B cell (primary cell): ENCODE data around the gene SPAG6. TPM values are rescaled to one million over a fixed set of nuclear protein-coding genes. Genes with fewer than 3 reads are reported as not detected.

Experiments used
- ATAC-seq: fragments of 200-7000 bp; cut with Tn5 transposase; one replicate; pipeline ENCODE4 v1.10.0; 2021; ENCODE audit warnings: low read depth, mild to moderate bottlenecking, moderate number of reproducible peaks, moderate library complexity
- CTCF ChIA-PET: fragments of 350-600 bp; sonication (Branson Sonifier 250); formaldehyde crosslinking; loops from one replicate; lab custom pipeline; 2021; ENCODE audit warnings: antibody characterized with exemption, inconsistent platforms; lab: Charles Lee
- POLR2A ChIA-PET: fragments of 350-600 bp; sonication (Branson Sonifier 250); formaldehyde crosslinking; loops from one replicate; lab custom pipeline; 2021; ENCODE audit warnings: antibody characterized with exemption; lab: Charles Lee
- DNase-seq: peaks from one replicate; pipeline ENCODE4 v3.0.0; 2013
- H2AFZ ChIP-seq: 2 replicates; pipeline ENCODE4 v1.6.1; 2012; ENCODE audit warnings: mild to moderate bottlenecking, low read depth, low read length; ENCODE audit not compliant: insufficient read depth, poor library complexity, severe bottlenecking
- H3K27ac ChIP-seq, 2 donors: 1 replicate in 1 of 2; 2 replicates in 1 of 2; pipeline ENCODE4 v1.5.1; 2012 to 2013; ENCODE audit warnings: low read length in 2 of 2, mild to moderate bottlenecking in 2 of 2, moderate library complexity in 1 of 2
- H3K27me3 ChIP-seq, 4 experiments: fragments of 200-600 bp in 1 of 4; sonication (generic) in 1 of 4; replicated peaks in 1 of 4; 1 replicate in 2 of 4; 2 replicates in 2 of 4; pipeline versions ENCODE4 v1.6.1 to v1.7.0; 2013 to 2016; ENCODE audit warnings: low read length in 3 of 4, mild to moderate bottlenecking in 2 of 4, mixed read lengths in 1 of 4, moderate library complexity in 1 of 4; ENCODE audit not compliant: insufficient read depth in 4 of 4, control insufficient read depth in 3 of 4; ENCODE audit errors: control extremely low read depth in 1 of 4
- H3K36me3 ChIP-seq, 2 experiments: replicated peaks in 1 of 2; 1 replicate in 1 of 2; 2 replicates in 1 of 2; pipeline versions ENCODE4 v1.6.1 to v1.7.1; 2013; ENCODE audit warnings: low read length in 1 of 2; ENCODE audit not compliant: insufficient read depth in 2 of 2, control insufficient read depth in 1 of 2; ENCODE audit errors: control extremely low read depth in 1 of 2, extremely low read depth in 1 of 2
- H3K4me1 ChIP-seq, 2 donors: fragments of 200-600 bp in 1 of 2; sonication (generic) in 1 of 2; 1 replicate in 1 of 2; 2 replicates in 1 of 2; pipeline versions ENCODE4 v1.5.1 to v1.6.1; 2013 to 2017; ENCODE audit warnings: low read length in 2 of 2; ENCODE audit not compliant: control insufficient read depth in 2 of 2, insufficient read depth in 2 of 2
- H3K4me2 ChIP-seq: replicated peaks from 2 replicates; pipeline ENCODE3; 2012; ENCODE audit warnings: mild to moderate bottlenecking, low read depth, low read length; ENCODE audit not compliant: poor library complexity, severe bottlenecking
- H3K4me3 ChIP-seq, 5 experiments: fragments of 200-600 bp in 1 of 5; sonication (generic) in 1 of 5; 1 replicate in 3 of 5; 2 replicates in 2 of 5; pipeline versions ENCODE4 v1.5.1 to v1.7.0; 2011 to 2016; ENCODE audit warnings: low read length in 4 of 5, mild to moderate bottlenecking in 4 of 5, low read depth in 2 of 5, control low read depth in 1 of 5, moderate library complexity in 1 of 5; ENCODE audit not compliant: insufficient read depth in 1 of 5; ENCODE audit errors: control extremely low read depth in 1 of 5, extremely low read depth in 1 of 5
- H3K79me2 ChIP-seq: fragments of 200-600 bp; sonication (generic); one replicate; pipeline ENCODE4 v1.6.0; 2016; ENCODE audit warnings: low read length; ENCODE audit not compliant: control insufficient read depth, insufficient read depth
- H3K9ac ChIP-seq: fragments of 200-600 bp; sonication (generic); 2 replicates; pipeline ENCODE4 v1.6.1; 2017; ENCODE audit warnings: mild to moderate bottlenecking, low read length, moderate library complexity
- H3K9me3 ChIP-seq, 3 donors: one replicate each; pipeline versions ENCODE4 v1.6.1 to v1.7.1; 2013; ENCODE audit warnings: low read length in 2 of 3; ENCODE audit not compliant: control insufficient read depth in 2 of 3, insufficient read depth in 1 of 3; ENCODE audit errors: control extremely low read depth in 1 of 3
- H4K20me1 ChIP-seq: 2 replicates; pipeline ENCODE4 v1.6.0; 2012; ENCODE audit warnings: mild to moderate bottlenecking, low read length; ENCODE audit not compliant: insufficient read depth, control insufficient read depth, poor library complexity, severe bottlenecking
- H3K27ac Mint-ChIP-seq: one replicate; pipeline ENCODE4 v1.8.0; 2021; ENCODE audit warnings: mixed read lengths
- H3K27me3 Mint-ChIP-seq: one replicate; pipeline ENCODE4 v1.8.0; 2021; ENCODE audit warnings: mixed read lengths
- H3K4me1 Mint-ChIP-seq: one replicate; pipeline ENCODE4 v1.8.0; 2021; ENCODE audit warnings: mixed read lengths
- H3K4me3 Mint-ChIP-seq: one replicate; pipeline ENCODE4 v1.8.0; 2021; ENCODE audit warnings: mixed read lengths
- H3K9me3 Mint-ChIP-seq: one replicate; pipeline ENCODE4 v1.8.0; 2022; ENCODE audit warnings: mixed read lengths; ENCODE audit not compliant: insufficient read depth
- EZH2 ChIP-seq: IDR thresholded peaks from 2 replicates; pipeline ENCODE4 v1.6.1; 2012; ENCODE audit warnings: borderline replicate concordance, low read depth, mild to moderate bottlenecking, moderate library complexity, low read length; ENCODE audit not compliant: insufficient read depth, poor library complexity, severe bottlenecking
- WGBS: methylation state at CpG from one replicate; pipeline ENCODE4 v1.1.5; 2013; ENCODE audit warnings: missing lambda C conversion rate; ENCODE audit not compliant: insufficient coverage; 5-methylcytosine and 5-hydroxymethylcytosine counted together
- intact Hi-C: fragments of 100-400 bp; cut with micrococcal nuclease; formaldehyde crosslinking; loops from one replicate; pipeline ENCODE4 v1.10.0; 2022
- polyA plus RNA-seq: library from polyadenylated mRNA; depleted of rRNA; stranded (reverse); fragments of >200 nt; gene quantifications from 2 replicates; pipeline ENCODE4 v1.2.3, GENCODE V29; 2012
- total RNA-seq, 2 donors: library from RNA; stranded (reverse); fragments of 120-200 nt in 1 of 2; gene quantifications; 1 replicate in 1 of 2; 2 replicates in 1 of 2; pipeline versions ENCODE4 v1.2.3 to v1.2.4, GENCODE V29; 2013 to 2022
- TF ChIP-seq, protein P1 (sequence below): fragments of 200-600 bp; IDR thresholded peaks from one replicate; pipeline ENCODE4 v1.8.0; 2022; ENCODE audit warnings: antibody characterized with exemption, mild to moderate bottlenecking

SPAG6 gene
- total and polyA plus RNA-seq, 2 donors (not counting 1 experiment from before 2014, with no cell fraction given), result not detected

- Mint-ChIP-seq H3K9me3 (no peaks in the 10 kb centered on the region), H3K4me3 (no peak overlapping the region), H3K27me3 (peaks cover 44% of the 10 kb centered on the region), H3K27ac (no peak overlapping the region), H3K4me1 (peaks cover 33% of the 10 kb centered on the region)
- no peak overlapping the region for H3K4me3 ChIP-seq
- H3K9me3 ChIP-seq, result peaks cover 3 to 33% (median 7%) of the 10 kb centered on the region in 3 donors
- H3K36me3 ChIP-seq, result no peaks in the 10 kb centered on the region
- TF ChIP-seq, protein P1, sequence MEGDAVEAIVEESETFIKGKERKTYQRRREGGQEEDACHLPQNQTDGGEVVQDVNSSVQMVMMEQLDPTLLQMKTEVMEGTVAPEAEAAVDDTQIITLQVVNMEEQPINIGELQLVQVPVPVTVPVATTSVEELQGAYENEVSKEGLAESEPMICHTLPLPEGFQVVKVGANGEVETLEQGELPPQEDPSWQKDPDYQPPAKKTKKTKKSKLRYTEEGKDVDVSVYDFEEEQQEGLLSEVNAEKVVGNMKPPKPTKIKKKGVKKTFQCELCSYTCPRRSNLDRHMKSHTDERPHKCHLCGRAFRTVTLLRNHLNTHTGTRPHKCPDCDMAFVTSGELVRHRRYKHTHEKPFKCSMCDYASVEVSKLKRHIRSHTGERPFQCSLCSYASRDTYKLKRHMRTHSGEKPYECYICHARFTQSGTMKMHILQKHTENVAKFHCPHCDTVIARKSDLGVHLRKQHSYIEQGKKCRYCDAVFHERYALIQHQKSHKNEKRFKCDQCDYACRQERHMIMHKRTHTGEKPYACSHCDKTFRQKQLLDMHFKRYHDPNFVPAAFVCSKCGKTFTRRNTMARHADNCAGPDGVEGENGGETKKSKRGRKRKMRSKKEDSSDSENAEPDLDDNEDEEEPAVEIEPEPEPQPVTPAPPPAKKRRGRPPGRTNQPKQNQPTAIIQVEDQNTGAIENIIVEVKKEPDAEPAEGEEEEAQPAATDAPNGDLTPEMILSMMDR, result no peak
- no peak for TF ChIP-seq EZH2
- H3K4me2 ChIP-seq, result no peak overlapping the region
- no peaks in the 10 kb centered on the region for H4K20me1 ChIP-seq
- H3K27ac ChIP-seq, result no peak overlapping the region
- WGBS, result no CpG with 5 or more reads among the region's 9 CpGs
- intact Hi-C loops, result loop anchor here (2.0 kb wide), 1 partner anchor 814 kb away; the partner anchor contains the start of gene SKIDA1
- peaks cover 51 to 67% of the 10 kb centered on the region in 2 donors for H3K4me1 ChIP-seq
- CTCF ChIA-PET, result interaction anchor here (0.6 to 2.4 kb wide), 5 partner anchors 12 to 842 kb away, joined by 3 to 8 read pairs (median 4); no protein-coding TSS in a partner anchor
- peaks cover 8 to 72% (median 59%) of the 10 kb centered on the region in 4 experiments for H3K27me3 ChIP-seq
- H3K79me2 ChIP-seq, result no peaks in the 10 kb centered on the region
- no peak overlapping the region for H3K9ac ChIP-seq
- ATAC-seq (no peak), DNase-seq (peak; percentile 43)
- H2AFZ ChIP-seq, result no peak overlapping the region
- POLR2A ChIA-PET, result interaction anchor here (0.9 to 3.3 kb wide), 3 partner anchors 15 to 810 kb away, joined by 3 to 28 read pairs (median 3); partner anchors contain the start of gene BMI1
Measured at GRCh38 chr10:22338185-22338900, 7.0 kb upstream of the SPAG6 start.

DNA sequence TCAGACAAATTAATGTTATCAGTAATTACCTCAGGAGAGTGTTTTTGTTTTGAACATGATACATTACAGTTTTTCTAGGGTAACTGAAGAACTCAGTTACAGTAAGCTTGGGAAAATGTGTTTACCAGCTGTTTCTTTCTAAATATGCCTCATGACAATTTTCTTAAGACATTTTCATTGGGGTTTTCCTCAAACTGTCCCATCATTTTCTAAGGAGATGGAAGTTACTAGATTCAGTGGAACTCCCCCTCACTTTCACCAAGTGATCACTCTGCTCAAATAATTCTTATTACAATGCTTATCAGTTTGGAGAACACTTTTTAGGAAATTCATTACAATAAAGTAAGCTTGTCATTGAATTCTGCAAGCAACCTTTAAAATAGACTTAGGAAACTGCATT lies 6.4 kb upstream of the SPAG6 start:
- Histone ChIP-seq H3K79me2 (no peaks in the 10 kb centered on the region), H3K9me3 (peaks cover 3 to 30% (median 7%) of the 10 kb centered on the region in 3 donors), H3K4me1 (peaks cover 45 to 64% of the 10 kb centered on the region in 2 donors), H3K4me3 (no peak overlapping the region), H3K27me3 (peaks cover 8 to 78% (median 63%) of the 10 kb centered on the region in 4 experiments), H3K4me2 (no peak overlapping the region), H3K9ac (no peak overlapping the region), H3K36me3 (no peaks in the 10 kb centered on the region), H4K20me1 (no peaks in the 10 kb centered on the region), H2AFZ (no peak overlapping the region), H3K27ac (no peak overlapping the region)
- Mint-ChIP-seq H3K27me3 (peaks cover 50% of the 10 kb centered on the region), H3K9me3 (no peaks in the 10 kb centered on the region), H3K4me1 (peaks cover 30% of the 10 kb centered on the region), H3K4me3 (no peak overlapping the region), H3K27ac (no peak overlapping the region)
- DNase-seq, result no peak
- TF ChIP-seq, protein P1, result no peak
- TF ChIP-seq EZH2, result peak; percentile 28
- no peak for ATAC-seq
- ChIA-PET POLR2A (interaction anchor here (0.9 to 3.3 kb wide), 5 partner anchors 16 to 810 kb away, joined by 3 to 32 read pairs (median 4); partner anchors contain the start of gene BMI1), CTCF (interaction anchor here (0.6 to 2.4 kb wide), 5 partner anchors 11 to 843 kb away, joined by 3 to 8 read pairs (median 4); no protein-coding TSS in a partner anchor)
- intact Hi-C loops, result loop anchor here (2.0 kb wide), 1 partner anchor 814 kb away; the partner anchor contains the start of gene SKIDA1
